HG03095 (cell line): Measurements from ENCODE around the gene TTF2.

Source experiments
- ATAC-seq: cut with Tn5 transposase; IDR thresholded peaks from one replicate; pipeline ENCODE4 v1.9.1; 2021; ENCODE audit warnings: moderate library complexity; ENCODE audit not compliant: unreplicated experiment

Gene TTF2

GRCh38 chr1:117059678-117060440, at the start of gene TTF2:
Gene TTF2 (plus strand): TSS chr1:117060326. CDS start chr1:117060347, 21 bp downstream.
- ATAC-seq, result peak; percentile 90

- ATAC-seq, result no peak
These were observed 48.8 kb upstream of the TTF2 start for GRCh38 chr1:117011334-117011733.

- no peak for ATAC-seq
These were observed 46.7 kb upstream of the TTF2 start for GRCh38 chr1:117013309-117013858.

GRCh38 chr1:117014209-117014608, 45.9 kb upstream of the TTF2 start:
- ATAC-seq, result no peak

GRCh38 chr1:117015724-117016123, 44.4 kb upstream of the TTF2 start:
- no peak for ATAC-seq

- ATAC-seq, result no peak
These were observed 43.1 kb upstream of the TTF2 start for GRCh38 chr1:117017062-117017461.

- no peak for ATAC-seq
These were observed 42.5 kb upstream of the TTF2 start for GRCh38 chr1:117017648-117018047.

- no peak for ATAC-seq
These were observed 39.5 kb upstream of the TTF2 start for GRCh38 chr1:117020526-117021156.

GRCh38 chr1:117022114-117022513, 38.0 kb upstream of the TTF2 start:
- ATAC-seq, result no peak

GRCh38 chr1:117025568-117025967, 34.6 kb upstream of the TTF2 start:
- ATAC-seq, result no peak

GRCh38 chr1:117026361-117026760, 33.8 kb upstream of the TTF2 start:
- ATAC-seq, result no peak

- no peak for ATAC-seq
These were observed 30.4 kb upstream of the TTF2 start for GRCh38 chr1:117029685-117030084.

GRCh38 chr1:117030271-117030877, 29.8 kb upstream of the TTF2 start:
- ATAC-seq, result no peak

- ATAC-seq, result no peak
These were observed 27.9 kb upstream of the TTF2 start for GRCh38 chr1:117032266-117032665.

GRCh38 chr1:117032681-117033539, 27.2 kb upstream of the TTF2 start:
- no peak for ATAC-seq

GRCh38 chr1:117033772-117034171, 26.4 kb upstream of the TTF2 start:
- ATAC-seq, result no peak

- no peak for ATAC-seq
These were observed 25.3 kb upstream of the TTF2 start for GRCh38 chr1:117034791-117035290.

- no peak for ATAC-seq
These were observed 24.1 kb upstream of the TTF2 start for GRCh38 chr1:117036018-117036461.

- no peak for ATAC-seq
These were observed 22.3 kb upstream of the TTF2 start for GRCh38 chr1:117037802-117038201.

GRCh38 chr1:117038236-117038635, 21.9 kb upstream of the TTF2 start:
- ATAC-seq, result no peak

- ATAC-seq, result no peak
These were observed 15.9 kb upstream of the TTF2 start for GRCh38 chr1:117044217-117044616.
